Measurements from ENCODE around the gene BROX.

The BROX gene

DNA sequence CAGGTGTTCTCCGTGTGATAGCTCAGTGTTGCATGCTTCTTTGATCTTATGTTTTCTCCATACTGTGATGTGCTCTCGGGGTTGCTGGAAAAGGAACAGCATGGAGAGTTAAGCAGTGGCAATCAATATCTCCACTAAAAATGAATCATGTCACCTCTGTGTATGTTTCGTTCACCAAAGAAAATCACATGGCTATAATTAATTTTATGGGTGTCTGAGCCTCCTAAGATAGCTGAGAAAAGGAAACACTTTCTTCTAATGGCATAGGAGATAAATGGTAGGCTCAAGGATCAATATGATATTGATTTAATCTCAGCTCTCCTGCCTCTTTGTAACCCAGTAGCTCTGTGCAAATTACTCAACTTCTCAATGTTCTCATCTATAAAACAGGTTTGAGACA lies 38.9 kb downstream of the BROX start:
- TF ChIP-seq GATA2 (IDR thresholded peaks at IDR 0.05; ENCODE audit: low read depth, low read length), result no peak
- TF ChIP-seq GATA3 (IDR thresholded peaks at IDR 0.05; ENCODE audit: low read depth, low read length), result no peak

DNA sequence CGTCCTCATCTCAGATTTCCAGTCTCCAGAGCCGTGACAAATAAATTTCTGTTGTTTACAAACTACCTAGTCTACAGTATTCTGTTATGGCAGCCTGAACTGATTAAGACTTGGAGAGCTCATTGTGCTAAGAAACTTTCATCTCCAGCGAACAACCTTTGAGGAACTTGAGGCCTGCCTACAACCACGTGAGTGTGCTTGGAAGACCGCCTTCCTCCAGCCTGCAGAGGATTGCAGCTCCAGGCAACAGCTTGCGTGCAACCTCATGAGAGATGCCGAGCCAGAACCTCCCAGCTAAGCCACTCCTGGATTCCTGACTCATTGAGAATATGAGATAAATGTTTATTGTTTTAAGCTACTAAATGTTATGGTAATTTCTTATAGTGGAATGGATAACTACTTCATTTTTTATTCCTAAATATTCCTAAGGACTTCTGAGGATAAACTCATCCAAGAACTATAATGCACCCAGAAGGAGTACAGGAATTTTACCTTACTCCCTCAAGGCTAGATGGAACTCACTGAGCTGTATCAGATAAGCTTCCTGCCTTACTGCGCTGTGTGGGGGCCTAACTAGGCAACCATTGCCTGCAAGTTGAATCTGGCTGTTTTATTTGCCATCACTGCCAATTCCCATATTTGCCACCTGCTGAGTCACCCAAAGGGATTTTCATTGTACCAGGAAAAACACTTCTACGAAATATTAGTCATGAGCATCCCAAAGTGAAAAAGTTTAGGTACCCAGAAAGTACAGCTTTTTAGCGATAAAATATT lies 42.2 kb downstream of the BROX start:
- TF ChIP-seq GATA2 (IDR thresholded peaks at IDR 0.05; ENCODE audit: low read depth, low read length), result no peak
- TF ChIP-seq GATA3 (IDR thresholded peaks at IDR 0.05; ENCODE audit: low read depth, low read length), result no peak

DNA sequence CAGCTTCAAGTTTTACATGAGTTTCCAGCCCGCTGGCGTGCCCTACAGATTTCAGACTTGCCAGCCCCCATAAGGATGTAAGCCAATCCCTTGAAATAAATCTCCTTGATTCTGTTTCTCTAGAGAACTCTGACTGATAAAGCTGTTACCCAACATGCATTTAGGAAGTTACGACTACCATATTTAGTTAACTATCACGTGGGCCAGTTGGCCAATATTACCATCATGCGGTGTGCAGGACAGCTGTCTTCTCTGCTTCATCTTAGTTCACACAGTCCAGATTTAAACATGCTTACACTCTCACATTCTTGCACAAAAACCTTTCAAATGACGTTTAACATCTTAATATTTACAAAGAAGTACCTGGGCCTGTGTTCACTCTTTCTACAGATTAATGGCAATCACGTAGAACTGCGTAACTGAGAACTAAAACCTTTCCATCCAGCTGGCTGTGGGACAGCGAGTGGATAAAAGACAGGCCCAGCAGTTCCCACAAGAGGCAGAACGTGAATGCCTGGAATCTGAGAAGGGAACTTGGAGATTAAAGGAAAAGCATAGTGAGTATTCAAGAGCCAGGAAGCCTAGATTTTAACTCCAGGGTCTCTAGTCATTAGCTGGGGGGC lies 45.4 kb downstream of the BROX start:
- no peak for TF ChIP-seq GATA2 (IDR thresholded peaks at IDR 0.05; ENCODE audit: low read depth, low read length)
- no peak for TF ChIP-seq GATA3 (IDR thresholded peaks at IDR 0.05; ENCODE audit: low read depth, low read length)

DNA sequence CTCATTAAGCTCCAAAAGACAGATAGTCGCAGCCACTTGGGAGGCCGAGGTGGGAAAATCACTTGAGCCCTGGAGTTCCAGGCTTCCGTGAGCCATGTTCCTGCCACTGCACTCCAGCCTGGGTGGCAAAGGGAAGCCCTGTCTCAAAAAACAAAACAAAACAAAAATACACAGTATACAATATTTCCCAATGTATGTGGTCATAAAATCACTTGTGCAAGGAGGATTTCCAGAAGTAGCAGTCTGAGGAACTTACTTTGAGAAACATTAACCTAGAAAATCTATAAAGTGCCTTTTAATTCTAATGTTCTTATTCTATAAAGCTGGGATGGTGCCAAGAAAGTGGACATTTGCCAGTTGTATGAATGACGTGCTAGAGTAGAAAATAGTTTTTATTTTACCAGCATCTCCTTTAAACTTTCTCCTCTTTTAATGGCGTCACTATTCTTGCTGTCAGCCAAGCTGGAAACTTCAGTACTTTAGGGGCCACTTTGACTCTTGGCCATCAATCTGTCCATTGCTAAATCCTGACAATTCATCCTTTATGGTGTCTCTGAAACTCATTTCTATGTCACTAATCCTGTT lies 47.2 kb downstream of the BROX start:
- no peak for TF ChIP-seq GATA2 (IDR thresholded peaks at IDR 0.05; ENCODE audit: low read depth, low read length)
- no peak for TF ChIP-seq GATA3 (IDR thresholded peaks at IDR 0.05; ENCODE audit: low read depth, low read length)

DNA sequence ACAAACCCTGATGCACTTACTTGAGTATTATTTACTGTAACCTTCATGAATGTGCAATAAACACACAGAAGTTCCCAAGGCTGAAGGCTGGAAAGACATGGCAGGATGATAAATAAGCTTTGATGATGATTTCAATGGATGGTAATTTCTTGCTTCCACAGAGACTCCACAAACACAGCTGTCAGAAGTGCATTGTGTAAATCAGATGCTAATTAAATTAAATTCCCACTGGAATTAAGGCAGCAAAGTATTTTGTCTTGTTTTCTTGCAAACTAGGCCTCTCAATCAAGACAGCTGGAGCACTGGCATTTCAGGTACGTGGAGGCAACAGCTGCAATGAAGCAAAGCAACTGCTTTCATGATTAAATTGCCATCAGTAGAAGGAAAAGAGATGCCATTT lies 48.7 kb downstream of the BROX start:
- no peak for TF ChIP-seq GATA2 (IDR thresholded peaks at IDR 0.05; ENCODE audit: low read depth, low read length)
- TF ChIP-seq GATA3 (IDR thresholded peaks at IDR 0.05; ENCODE audit: low read depth, low read length), result no peak

DNA sequence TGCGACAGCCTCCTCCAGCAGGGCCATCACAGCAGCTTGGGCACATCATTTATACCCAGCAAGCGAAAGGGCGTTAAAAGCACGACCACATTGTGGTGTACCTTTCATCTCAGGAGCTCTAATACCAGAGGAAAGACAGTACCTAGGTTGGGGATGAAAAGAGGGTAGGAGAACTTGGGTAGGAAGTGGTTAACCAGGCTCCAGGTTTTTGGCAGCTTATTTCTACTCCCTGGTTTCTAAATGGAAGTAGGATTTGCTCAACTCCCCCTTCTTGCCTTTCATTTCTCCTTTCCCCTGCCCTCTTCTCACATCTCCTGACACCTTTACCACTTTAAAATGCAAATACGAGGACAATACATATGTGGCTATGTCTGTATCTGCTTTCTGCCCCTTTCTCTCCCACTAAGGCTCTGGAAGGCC lies 54.8 kb downstream of the BROX start:
- TF ChIP-seq GATA2 (IDR thresholded peaks at IDR 0.05; ENCODE audit: low read depth, low read length) (no peak), GATA3 (IDR thresholded peaks at IDR 0.05; ENCODE audit: low read depth, low read length) (no peak)

DNA sequence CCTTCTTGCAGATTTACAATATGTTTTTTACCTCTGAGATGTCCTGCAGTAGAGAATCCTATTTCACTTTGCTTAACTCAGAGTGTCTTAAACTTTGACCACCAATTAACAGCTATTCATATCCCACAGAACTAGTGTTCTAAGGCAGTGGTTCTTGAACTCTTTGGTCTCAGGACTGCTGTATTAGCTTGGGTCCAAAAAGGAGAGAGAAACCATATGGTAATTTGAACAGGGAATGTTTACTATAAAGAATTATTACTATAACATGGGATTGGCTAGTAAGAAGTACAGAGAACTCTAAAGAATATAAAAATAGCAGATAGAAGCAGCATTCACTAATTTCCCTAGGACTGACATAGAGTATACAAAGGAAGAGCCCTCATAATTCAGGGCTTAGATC lies 56.2 kb downstream of the BROX start:
- TF ChIP-seq GATA2 (IDR thresholded peaks at IDR 0.05; ENCODE audit: low read depth, low read length) (no peak), GATA3 (IDR thresholded peaks at IDR 0.05; ENCODE audit: low read depth, low read length) (no peak)

DNA sequence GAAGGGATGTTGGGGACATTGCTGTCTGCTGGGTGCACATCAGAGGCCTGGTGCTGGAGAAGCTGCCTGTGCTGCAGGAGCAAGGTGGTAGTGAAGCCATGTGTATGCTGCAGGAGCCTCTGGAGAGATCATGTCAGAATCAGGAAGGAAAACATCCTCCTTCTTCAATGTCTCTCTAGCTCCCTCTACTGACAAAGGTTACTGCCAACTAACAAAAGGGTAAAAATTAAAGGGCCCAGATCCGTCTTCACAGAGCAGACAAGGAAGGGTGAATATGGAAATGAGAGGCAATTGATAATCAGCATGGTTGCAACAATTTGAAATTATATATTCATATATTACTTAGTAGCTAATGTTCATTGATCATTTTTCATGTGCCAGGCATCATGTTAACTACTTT lies 56.8 kb downstream of the BROX start:
- TF ChIP-seq GATA2 (IDR thresholded peaks at IDR 0.05; ENCODE audit: low read depth, low read length), result no peak
- TF ChIP-seq GATA3 (IDR thresholded peaks at IDR 0.05; ENCODE audit: low read depth, low read length), result no peak

DNA sequence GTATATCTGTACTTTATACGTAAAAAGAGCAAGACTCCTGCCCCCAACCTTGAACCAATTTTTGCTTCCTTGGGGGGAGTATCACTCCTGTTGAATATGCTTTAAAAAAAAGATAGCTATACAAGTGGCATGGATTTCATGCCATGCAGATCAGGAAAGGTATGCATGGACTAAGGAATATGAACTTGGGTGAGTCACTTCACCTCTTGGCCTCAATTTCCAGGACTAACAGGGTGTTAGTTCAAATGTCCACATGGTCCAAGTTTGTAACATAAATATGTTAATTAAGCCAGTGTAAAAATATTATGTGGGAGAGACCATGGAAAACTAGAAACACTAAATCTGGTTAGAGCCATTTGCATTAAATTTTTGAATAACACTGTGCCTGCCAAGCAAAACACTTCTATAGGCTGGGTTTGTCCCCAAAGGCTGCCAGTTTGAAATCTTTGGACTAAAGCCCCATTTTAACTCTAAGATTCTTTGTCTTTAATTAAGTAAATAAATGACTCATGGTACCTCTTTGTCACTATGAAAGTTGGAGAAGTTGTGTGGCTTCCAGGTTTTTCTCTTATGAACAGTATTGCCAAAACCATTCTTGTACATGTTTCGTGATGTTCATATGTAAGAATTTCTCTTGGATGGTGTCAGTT lies 57.7 kb downstream of the BROX start:
- TF ChIP-seq GATA3 (IDR thresholded peaks at IDR 0.05; ENCODE audit: low read depth, low read length) (no peak), GATA2 (IDR thresholded peaks at IDR 0.05; ENCODE audit: low read depth, low read length) (no peak)

DNA sequence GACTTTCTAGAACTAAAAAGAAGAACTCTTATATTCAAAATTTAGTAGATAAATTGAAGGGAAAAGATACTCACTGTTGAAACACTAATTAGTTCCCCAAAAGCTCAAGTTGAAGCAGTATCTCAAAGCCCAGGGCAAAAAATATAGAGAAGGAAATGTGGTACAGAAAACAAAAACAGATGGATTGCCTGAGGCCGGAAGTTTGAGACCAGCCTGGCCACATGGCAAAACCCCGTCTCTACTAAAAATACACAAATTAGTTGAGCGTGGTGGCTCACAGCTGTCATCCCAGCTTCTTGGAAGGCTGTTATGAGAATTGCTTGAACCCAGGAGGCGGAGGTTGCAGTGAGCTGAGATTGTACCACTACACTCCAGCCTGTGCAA lies 60.6 kb downstream of the BROX start:
- TF ChIP-seq GATA3 (IDR thresholded peaks at IDR 0.05; ENCODE audit: low read depth, low read length) (no peak), GATA2 (IDR thresholded peaks at IDR 0.05; ENCODE audit: low read depth, low read length) (no peak)

DNA sequence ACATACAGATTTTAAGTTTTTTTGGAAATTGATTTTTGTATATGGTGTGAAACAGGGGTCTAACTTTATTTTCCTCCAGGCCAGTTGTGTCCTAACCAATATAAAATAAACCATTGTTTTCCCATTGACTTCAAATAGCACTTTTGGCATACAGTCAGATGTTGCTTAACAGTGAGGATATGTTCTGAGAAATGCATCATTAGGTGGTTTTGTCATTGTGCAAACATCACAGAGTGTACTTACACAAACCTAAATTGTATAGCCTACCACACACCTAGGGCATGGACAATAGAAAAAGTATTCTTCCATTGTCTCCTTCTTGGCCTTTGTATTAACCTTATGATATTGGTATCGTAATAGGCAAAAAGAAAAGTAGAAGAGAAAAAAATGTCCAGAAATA lies 65.1 kb downstream of the BROX start:
- TF ChIP-seq GATA2 (IDR thresholded peaks at IDR 0.05; ENCODE audit: low read depth, low read length), result no peak
- no peak for TF ChIP-seq GATA3 (IDR thresholded peaks at IDR 0.05; ENCODE audit: low read depth, low read length)

DNA sequence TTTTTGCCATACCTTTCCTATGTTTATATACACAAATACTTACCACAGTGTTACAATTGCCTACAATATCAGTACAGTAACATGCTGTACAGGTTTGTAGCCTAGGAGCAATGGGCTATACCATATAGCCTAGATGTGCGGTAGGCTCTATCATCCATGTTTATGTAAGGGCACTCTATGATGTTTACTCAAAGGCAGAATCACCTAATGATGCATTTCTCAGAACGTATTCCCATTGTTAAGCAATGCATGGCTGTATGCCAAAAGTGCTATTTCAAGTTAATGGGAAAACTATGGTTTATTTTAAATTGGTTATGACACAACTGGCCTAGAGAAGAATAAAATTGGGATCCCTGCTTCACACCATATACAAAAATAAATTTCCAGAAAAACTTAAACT lies 65.6 kb downstream of the BROX start:
- TF ChIP-seq GATA3 (IDR thresholded peaks at IDR 0.05; ENCODE audit: low read depth, low read length) (no peak), GATA2 (IDR thresholded peaks at IDR 0.05; ENCODE audit: low read depth, low read length) (no peak)

DNA sequence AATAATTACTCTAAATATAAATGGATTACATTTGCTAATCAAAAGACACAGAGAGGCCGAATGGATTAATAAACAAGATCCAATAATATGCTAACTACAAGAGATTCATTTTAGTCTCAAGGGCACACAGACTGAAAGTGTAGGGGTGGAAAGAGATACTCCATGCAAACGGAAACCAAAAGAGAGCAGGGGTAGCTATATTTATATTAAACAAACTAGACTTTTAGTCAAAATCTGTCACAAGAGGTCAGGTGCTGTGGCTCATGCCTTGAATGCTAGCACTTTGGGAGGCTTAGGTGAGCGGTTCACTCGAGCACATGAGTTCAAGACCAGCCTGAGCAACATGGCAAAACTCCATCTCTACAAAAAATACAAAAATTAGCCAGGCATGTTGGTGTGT lies 68.9 kb downstream of the BROX start:
- no peak for TF ChIP-seq GATA2 (IDR thresholded peaks at IDR 0.05; ENCODE audit: low read depth, low read length)
- TF ChIP-seq GATA3 (IDR thresholded peaks at IDR 0.05; ENCODE audit: low read depth, low read length), result no peak

DNA sequence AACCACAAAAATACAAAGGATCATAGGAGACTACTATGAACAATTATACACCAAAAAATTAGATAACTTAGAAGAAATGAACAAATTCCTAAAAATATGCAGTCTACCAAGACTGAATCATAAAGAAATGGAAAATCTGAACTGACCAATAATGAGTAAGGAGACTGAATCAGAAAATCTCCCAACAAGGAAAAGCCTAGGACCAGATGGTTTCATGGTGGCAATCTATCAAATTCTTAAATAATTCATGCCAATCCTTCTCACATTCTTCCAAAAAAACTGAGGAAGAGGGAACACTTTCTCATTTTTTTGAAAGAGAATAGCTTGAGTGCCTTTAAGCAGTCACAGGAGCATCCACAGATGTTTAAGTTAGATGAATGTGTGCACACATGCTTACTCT lies 70.7 kb downstream of the BROX start:
- no peak for TF ChIP-seq GATA3 (IDR thresholded peaks at IDR 0.05; ENCODE audit: low read depth, low read length)
- TF ChIP-seq GATA2 (IDR thresholded peaks at IDR 0.05; ENCODE audit: low read depth, low read length), result no peak

Measured in SH-SY5Y (cell line).